ENCODE data around the gene STRADA.
A peak's percentile ranks its signal among the peaks of the same experiment; 100 is the strongest.

STRADA gene

GRCh38 chr17:63682441-63682840 is 59.2 kb downstream of the STRADA start:
- no peak for DNase-seq

- DNase-seq = no peak
Measured at GRCh38 chr17:63681530-63681929, 60.1 kb downstream of the STRADA start.

- DNase-seq = no peak
Measured at GRCh38 chr17:63680700-63681099, 60.9 kb downstream of the STRADA start.

- DNase-seq = no peak
Measured at GRCh38 chr17:63679214-63679613, 62.4 kb downstream of the STRADA start.

- no peak for DNase-seq
Measured at GRCh38 chr17:63676584-63676983, 65.0 kb downstream of the STRADA start.

GRCh38 chr17:63675607-63676546 is 65.7 kb downstream of the STRADA start:
- no peak for DNase-seq

- no peak for DNase-seq
Measured at GRCh38 chr17:63675231-63675606, 66.4 kb downstream of the STRADA start.

- DNase-seq = no peak
Measured at GRCh38 chr17:63672856-63673255, 68.7 kb downstream of the STRADA start.

GRCh38 chr17:63665527-63666214 is 75.9 kb downstream of the STRADA start:
- DNase-seq = peak; percentile 35

GRCh38 chr17:63659850-63660249 is 81.7 kb downstream of the STRADA start:
- no peak for DNase-seq

GRCh38 chr17:63658366-63658765 is 83.2 kb downstream of the STRADA start:
- DNase-seq = no peak

GRCh38 chr17:63657786-63658185 is 83.8 kb downstream of the STRADA start:
- no peak for DNase-seq

- no peak for DNase-seq
Measured at GRCh38 chr17:63653050-63653449, 88.5 kb downstream of the STRADA start.
